Measurements from ENCODE around the gene BAG5.

Gene BAG5

DNA sequence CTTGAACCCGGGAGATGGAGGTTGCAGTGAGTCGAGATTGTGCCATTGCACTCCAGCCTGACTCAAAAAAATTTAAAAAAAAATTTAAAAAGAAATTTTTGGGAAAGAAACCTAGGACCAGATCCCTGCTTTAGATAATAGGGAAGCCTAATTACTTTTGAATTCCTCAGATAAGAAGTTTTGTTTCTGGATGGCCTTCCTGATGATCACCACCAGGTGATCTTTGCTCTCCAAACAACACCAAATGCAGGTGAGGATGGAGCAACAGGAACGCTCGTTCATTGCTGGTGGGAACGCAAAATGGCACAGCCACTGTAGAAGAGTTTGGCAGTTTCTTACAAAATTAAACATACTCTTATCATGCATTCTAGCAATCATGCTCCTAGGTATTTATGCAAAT is 38.0 kb upstream of the BAG5 start:
- Mint-ChIP-seq H3K27me3 (ENCODE audit: low read depth) (no peaks in the 10 kb centered on the region), H3K9me3 (no peaks in the 10 kb centered on the region), H3K4me3 (no peak overlapping the region), H3K4me1 (peaks cover 7% of the 10 kb centered on the region), H3K36me3 (ENCODE audit: low read depth) (peaks cover 3% of the 10 kb centered on the region), H3K27ac (no peak overlapping the region)
- TF ChIP-seq, protein P1, sequence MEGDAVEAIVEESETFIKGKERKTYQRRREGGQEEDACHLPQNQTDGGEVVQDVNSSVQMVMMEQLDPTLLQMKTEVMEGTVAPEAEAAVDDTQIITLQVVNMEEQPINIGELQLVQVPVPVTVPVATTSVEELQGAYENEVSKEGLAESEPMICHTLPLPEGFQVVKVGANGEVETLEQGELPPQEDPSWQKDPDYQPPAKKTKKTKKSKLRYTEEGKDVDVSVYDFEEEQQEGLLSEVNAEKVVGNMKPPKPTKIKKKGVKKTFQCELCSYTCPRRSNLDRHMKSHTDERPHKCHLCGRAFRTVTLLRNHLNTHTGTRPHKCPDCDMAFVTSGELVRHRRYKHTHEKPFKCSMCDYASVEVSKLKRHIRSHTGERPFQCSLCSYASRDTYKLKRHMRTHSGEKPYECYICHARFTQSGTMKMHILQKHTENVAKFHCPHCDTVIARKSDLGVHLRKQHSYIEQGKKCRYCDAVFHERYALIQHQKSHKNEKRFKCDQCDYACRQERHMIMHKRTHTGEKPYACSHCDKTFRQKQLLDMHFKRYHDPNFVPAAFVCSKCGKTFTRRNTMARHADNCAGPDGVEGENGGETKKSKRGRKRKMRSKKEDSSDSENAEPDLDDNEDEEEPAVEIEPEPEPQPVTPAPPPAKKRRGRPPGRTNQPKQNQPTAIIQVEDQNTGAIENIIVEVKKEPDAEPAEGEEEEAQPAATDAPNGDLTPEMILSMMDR (IDR thresholded peaks at IDR 0.05; ENCODE audit: unreplicated experiment in 3 of 3) = no peak

DNA sequence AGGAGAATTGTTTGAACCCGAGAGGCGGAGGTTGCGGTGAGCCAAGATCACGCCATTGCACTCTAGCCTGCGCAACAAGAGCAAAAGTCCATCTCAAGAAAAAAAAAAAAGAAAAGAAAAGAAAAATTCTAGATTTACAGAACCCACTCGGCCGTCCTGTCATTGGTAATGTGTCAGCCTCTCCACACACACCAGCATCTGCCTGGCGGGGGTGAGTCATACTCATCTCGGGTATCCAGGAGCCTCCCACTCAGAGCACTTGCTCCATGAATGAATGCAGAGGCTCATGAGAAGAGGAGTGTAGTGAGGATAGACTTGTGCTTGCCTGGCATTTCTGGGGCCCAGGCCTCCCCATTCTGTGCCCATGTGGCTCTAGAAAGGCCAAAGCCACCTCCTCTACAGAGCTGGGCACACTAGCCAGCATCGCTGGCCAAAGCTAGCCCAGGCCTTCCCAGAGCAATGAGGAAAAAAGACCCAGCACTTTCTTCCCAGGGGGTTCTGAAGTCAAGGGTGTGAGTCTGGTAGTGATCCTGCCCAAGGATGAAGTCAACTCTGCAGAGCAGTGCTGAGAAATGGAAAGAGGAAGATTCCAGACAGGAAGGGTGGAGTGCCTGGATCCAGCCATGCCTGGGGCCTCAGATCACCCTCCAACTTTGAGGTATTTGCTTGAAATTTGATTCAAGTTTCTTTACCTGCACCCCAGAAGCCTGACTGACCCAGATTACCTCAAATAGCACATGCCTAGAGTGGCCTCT is 35.3 kb upstream of the BAG5 start:
- no peaks in the 10 kb centered on the region for H3K9me3 Mint-ChIP-seq
- no peaks in the 10 kb centered on the region for H3K27me3 Mint-ChIP-seq (ENCODE audit: low read depth)
- H3K36me3 Mint-ChIP-seq (ENCODE audit: low read depth) = peaks cover 7% of the 10 kb centered on the region
- no peak overlapping the region for H3K27ac Mint-ChIP-seq
- TF ChIP-seq, protein P1 (IDR thresholded peaks at IDR 0.05; ENCODE audit: unreplicated experiment in 3 of 3) = no peak
- H3K4me3 Mint-ChIP-seq = no peak overlapping the region
- H3K4me1 Mint-ChIP-seq = peaks cover 22% of the 10 kb centered on the region

DNA sequence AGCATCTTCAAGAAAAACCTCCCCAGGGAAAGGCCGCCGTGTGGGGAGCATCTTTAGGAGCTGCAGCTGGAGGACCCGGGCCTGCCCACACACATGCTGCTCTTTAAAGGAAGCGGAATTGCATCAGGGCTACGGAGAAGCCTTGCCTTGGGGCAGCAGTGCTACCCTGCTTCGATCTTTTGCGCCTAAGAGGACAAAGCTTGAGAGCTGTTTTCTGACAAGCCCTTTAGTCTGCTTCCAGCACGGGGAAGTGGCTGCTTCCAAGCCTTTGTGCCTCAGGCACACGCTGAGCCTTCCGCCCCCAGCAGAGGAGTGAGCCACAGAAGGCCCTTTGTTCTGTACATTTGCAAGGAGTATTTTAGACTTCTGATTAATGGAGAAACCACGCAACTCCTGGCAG is 31.8 kb upstream of the BAG5 start:
- H3K27ac Mint-ChIP-seq = peak overlapping the region; percentile 83 to 96 (median 93)
- no peaks in the 10 kb centered on the region for H3K9me3 Mint-ChIP-seq
- H3K4me1 Mint-ChIP-seq = peaks cover 22% of the 10 kb centered on the region
- peak overlapping the region in 2 of 3 experiments; percentile 16 to 28 for H3K4me3 Mint-ChIP-seq
- TF ChIP-seq, protein P1 (IDR thresholded peaks at IDR 0.05; ENCODE audit: unreplicated experiment in 3 of 3) = no peak
- H3K27me3 Mint-ChIP-seq (ENCODE audit: low read depth) = no peaks in the 10 kb centered on the region
- H3K36me3 Mint-ChIP-seq (ENCODE audit: low read depth) = peaks cover 16% of the 10 kb centered on the region

DNA sequence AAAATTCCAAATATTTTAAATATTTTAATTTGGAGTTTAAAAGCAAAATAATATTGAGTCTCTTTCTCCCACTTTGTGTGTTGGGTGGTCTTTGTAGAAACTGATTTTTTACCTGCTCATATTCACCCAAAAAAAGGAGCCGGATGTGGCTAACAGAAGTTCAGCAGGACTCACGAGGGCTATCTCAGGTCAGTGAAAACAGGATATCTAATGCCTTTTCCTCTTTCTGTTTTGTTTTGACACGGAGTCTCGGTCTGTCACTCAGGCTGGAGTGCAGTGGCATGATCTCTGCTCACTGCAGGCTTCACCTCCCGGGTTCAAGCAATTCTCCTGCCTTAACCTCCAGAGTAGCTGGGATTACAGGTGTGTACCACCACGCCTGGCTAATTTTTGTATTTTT is 31.1 kb upstream of the BAG5 start:
- TF ChIP-seq, protein P1 (IDR thresholded peaks at IDR 0.05; ENCODE audit: unreplicated experiment in 3 of 3) = no peak
- Mint-ChIP-seq H3K27ac (peak overlapping the region in 1 of 3 experiments; percentile 65), H3K4me3 (no peak overlapping the region), H3K27me3 (ENCODE audit: low read depth) (no peaks in the 10 kb centered on the region), H3K36me3 (ENCODE audit: low read depth) (peaks cover 23% of the 10 kb centered on the region), H3K9me3 (no peaks in the 10 kb centered on the region), H3K4me1 (peaks cover 22% of the 10 kb centered on the region)

DNA sequence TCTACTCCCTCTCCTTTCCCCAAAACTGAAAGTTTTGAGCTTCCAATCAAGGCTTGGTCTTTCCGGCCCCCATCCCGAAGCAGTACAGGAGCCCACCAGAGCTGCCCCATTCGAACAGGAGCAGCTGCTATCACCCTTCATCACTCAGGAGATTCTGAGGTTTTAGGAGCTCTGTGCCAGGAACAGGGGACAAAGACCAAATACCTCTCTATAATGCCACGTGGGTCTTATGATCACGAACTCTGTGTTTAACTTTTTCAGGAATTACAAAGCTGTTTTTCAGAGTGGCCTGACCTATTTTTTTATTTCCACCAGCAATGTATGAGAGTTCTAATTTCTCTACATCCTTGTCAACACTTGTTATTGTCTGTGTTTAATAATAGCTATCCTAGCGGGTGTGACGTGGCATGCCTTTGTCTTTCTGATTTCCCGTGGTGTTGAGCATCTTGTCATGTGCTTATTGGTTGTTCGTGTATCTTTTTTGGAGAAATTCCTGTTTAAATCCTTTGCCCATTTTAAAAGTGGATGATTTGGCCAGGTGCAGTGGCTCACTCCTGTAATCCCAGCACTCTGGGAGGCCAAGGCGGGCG is 22.0 kb upstream of the BAG5 start:
- no peaks in the 10 kb centered on the region for H3K9me3 Mint-ChIP-seq
- no peaks in the 10 kb centered on the region for H3K27me3 Mint-ChIP-seq (ENCODE audit: low read depth)
- peaks cover 46% of the 10 kb centered on the region for H3K36me3 Mint-ChIP-seq (ENCODE audit: low read depth)

More for the DNA sequence above, 22.0 kb upstream of the BAG5 start:
- no peak overlapping the region for H3K4me3 Mint-ChIP-seq
- H3K4me1 Mint-ChIP-seq = no peaks in the 10 kb centered on the region
- TF ChIP-seq, protein P1 (IDR thresholded peaks at IDR 0.05; ENCODE audit: unreplicated experiment in 3 of 3) = no peak
- H3K27ac Mint-ChIP-seq = no peak overlapping the region
